Common myeloid progenitor, CD34-positive (primary cell): ENCODE data around the gene CEPT1.

Experiments
- CTCF ChIA-PET: fragments of 350-600 bp; sonication (Branson Sonifier 250); formaldehyde crosslinking; loops from one replicate; lab custom pipeline; 2021; ENCODE audit warnings: antibody characterized with exemption; lab: Charles Lee
- POLR2A ChIA-PET: fragments of 350-600 bp; sonication (Branson Sonifier 250); formaldehyde crosslinking; loops from one replicate; lab custom pipeline; 2021; ENCODE audit warnings: antibody characterized with exemption; lab: Charles Lee
- DNase-seq, 3 donors: peaks; one replicate each; pipeline versions ENCODE4 v3.0.0 to v3.0.0-alpha.2; 2013
- H3K27ac ChIP-seq, 2 experiments: 1 replicate in 1 of 2; 2 replicates in 1 of 2; pipeline ENCODE4 v1.7.0; 2013; ENCODE audit warnings: inconsistent platforms in 2 of 2, low read length in 2 of 2, mild to moderate bottlenecking in 2 of 2, low read depth in 1 of 2, moderate library complexity in 1 of 2; ENCODE audit not compliant: severe bottlenecking in 2 of 2, insufficient read depth in 1 of 2, poor library complexity in 1 of 2
- H3K27me3 ChIP-seq, 5 experiments: replicated peaks in 2 of 5; 1 replicate in 3 of 5; 2 replicates in 2 of 5; pipeline versions ENCODE4 v1.6.1 to v1.7.0; 2013; ENCODE audit warnings: low read length in 4 of 5, mild to moderate bottlenecking in 2 of 5, moderate library complexity in 2 of 5, inconsistent platforms in 1 of 5; ENCODE audit not compliant: insufficient read depth in 5 of 5, control insufficient read depth in 4 of 5
- H3K36me3 ChIP-seq, 4 experiments: 1 replicate in 2 of 4; 2 replicates in 2 of 4; pipeline versions ENCODE4 v1.6.1 to v1.7.0; 2013; ENCODE audit warnings: low read length in 3 of 4, control low read depth in 1 of 4, mild to moderate bottlenecking in 1 of 4; ENCODE audit not compliant: control insufficient read depth in 4 of 4, insufficient read depth in 4 of 4
- H3K4me1 ChIP-seq, 4 experiments: 1 replicate in 3 of 4; 2 replicates in 1 of 4; pipeline versions ENCODE4 v1.6.1 to v1.7.1; 2013; ENCODE audit warnings: low read length in 3 of 4, mild to moderate bottlenecking in 3 of 4, control low read depth in 1 of 4, inconsistent platforms in 1 of 4, moderate library complexity in 1 of 4; ENCODE audit not compliant: control insufficient read depth in 4 of 4, insufficient read depth in 4 of 4; ENCODE audit errors: control extremely low read depth in 1 of 4
- H3K4me3 ChIP-seq, 7 experiments: 1 replicate in 4 of 7; 2 replicates in 3 of 7; pipeline versions ENCODE4 v1.5.1 to v1.7.0; 2013; ENCODE audit warnings: mild to moderate bottlenecking in 7 of 7, low read length in 6 of 7, moderate library complexity in 6 of 7, inconsistent platforms in 2 of 7, low read depth in 2 of 7, control low read depth in 1 of 7; ENCODE audit not compliant: insufficient read depth in 4 of 7, control insufficient read depth in 1 of 7; ENCODE audit errors: extremely low read depth in 1 of 7
- H3K9me3 ChIP-seq, 5 experiments: 1 replicate in 4 of 5; 2 replicates in 1 of 5; pipeline versions ENCODE4 v1.6.1 to v1.7.1; 2013; ENCODE audit warnings: low read length in 4 of 5, mild to moderate bottlenecking in 2 of 5, inconsistent platforms in 1 of 5, low read depth in 1 of 5, moderate library complexity in 1 of 5; ENCODE audit not compliant: control insufficient read depth in 4 of 5, insufficient read depth in 2 of 5; ENCODE audit errors: control extremely low read depth in 1 of 5
- WGBS: methylation state at CpG from one replicate; pipeline ENCODE4 v1.1.5; 2013; ENCODE audit not compliant: insufficient coverage; 5-methylcytosine and 5-hydroxymethylcytosine counted together

Gene CEPT1

DNA sequence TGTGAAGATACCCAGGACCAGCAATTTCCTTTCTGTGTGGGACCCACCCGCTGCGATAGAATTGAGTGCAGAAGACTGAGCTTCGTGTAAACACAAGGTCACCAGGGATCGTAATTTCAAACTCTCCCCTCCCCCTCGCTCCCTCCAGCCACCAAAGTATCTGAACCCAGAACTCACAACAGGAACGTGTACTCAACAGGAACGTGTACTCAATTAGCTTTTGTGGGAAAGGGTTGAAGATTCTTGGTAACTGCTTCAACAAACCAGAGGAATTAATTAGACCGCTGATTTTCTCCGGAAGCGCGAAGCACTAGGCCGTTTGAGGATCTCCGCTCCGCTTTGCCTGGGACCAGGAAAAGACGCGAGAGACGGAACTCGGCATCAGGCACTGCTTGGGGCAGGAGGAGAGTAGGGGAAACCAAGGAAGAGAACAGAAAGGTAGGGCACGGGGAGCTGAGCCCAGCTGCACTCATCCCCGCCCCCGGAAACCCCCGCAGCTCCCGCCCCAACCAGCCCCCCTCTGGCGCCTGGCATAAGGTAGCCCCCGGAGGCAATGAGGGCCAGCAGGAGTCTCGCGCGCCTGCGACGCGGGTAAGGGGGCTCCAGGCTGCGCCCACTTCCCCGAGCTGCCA lies 583 bp upstream of the CEPT1 start:
- DNase-seq: peak in 2 of 3 donors; percentile 65 to 71
- POLR2A ChIA-PET: no interaction called here
- Histone ChIP-seq H3K9me3 (no peaks in the 10 kb centered on the region), H3K4me1 (peaks cover 7 to 33% (median 18%) of the 10 kb centered on the region in 4 experiments), H3K27me3 (no peaks in the 10 kb centered on the region), H3K27ac (peak overlapping the region; percentile 69 to 93), H3K4me3 (peak overlapping the region; percentile 81 to 100 (median 94)), H3K36me3 (peaks cover 0 to 8% (median 2%) of the 10 kb centered on the region in 4 experiments)
- 0% methylated on average over 24 of the region's 33 CpGs for WGBS
- CTCF ChIA-PET: interaction anchor here (0.9 to 1.4 kb wide), 3 partner anchors 52 to 260 kb away, joined by 3 to 4 read pairs (median 3); no protein-coding TSS in a partner anchor

DNA sequence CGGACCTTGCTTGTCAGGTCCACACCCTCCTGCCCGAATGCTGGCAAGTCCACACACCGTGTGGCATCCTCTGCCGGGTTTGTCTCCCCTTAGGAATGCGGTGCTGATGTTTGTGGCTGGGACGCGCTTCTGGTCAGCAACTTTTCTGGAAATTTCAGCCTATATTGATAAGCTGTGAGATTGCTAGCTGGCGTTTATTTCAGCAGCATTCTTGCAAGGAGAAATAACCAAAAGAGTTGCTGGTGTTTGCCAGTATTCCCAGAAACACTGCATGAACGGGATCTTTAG lies 601 bp downstream of the CEPT1 start:
- POLR2A ChIA-PET: no interaction called here
- H3K4me1 ChIP-seq: peaks cover 7 to 28% (median 18%) of the 10 kb centered on the region in 4 experiments
- H3K27ac ChIP-seq: peak overlapping the region; percentile 69 to 93
- 0% methylated on average over 9 of the region's 9 CpGs for WGBS
- peaks cover 0 to 5% (median under 1%) of the 10 kb centered on the region in 4 experiments for H3K36me3 ChIP-seq
- H3K9me3 ChIP-seq: no peaks in the 10 kb centered on the region
- CTCF ChIA-PET: interaction anchor here (1.0 kb wide), 1 partner anchor 51 kb away, joined by 3 read pairs; no protein-coding TSS in a partner anchor
- no peaks in the 10 kb centered on the region for H3K27me3 ChIP-seq
- no peak for DNase-seq
- H3K4me3 ChIP-seq: peak overlapping the region; percentile 81 to 100 (median 94)

DNA sequence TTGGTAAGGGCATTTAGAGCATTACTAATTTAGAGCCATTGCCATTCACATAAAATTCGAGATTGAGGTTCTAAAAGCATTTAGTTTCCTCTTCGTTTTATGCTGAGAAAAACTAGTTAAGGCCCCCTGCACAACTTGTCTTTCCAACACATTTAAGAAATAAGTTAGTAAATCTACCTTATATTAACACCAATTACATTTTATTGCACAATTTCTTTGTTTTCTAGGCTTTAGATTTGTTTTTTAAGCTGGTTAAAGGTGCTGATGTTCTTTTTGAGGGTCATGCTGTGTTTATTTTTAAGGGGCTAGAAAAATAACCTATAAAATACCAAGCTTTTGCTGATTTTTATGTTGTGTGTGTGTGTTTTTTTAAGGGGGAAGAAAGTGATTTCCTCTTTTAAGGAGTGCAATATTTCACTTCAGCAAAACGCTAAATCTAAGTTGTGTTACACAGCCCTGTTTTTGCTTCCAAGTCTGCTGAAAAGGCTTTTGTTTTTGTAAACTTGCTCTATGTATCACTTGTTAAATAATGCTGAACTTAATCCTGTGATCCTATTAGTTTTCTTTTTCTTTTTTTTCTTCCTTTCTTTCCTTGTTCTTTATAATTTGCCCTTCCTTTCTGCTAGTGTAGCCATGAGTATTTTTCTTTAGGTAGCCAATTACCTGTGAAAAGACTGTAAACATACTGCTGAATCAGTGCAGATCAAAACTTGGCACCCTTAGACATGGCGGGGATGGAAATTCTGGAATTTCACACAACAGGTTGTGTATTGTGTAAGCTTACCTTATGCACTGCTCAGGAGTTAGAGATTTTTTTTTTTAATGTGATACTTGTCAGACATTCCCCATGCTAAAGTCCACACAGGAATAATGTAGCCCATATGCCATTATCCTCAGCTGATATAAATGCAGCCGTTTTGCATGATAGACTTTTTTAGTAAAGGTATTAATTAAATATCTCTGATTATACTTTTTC lies 1.5 kb downstream of the CEPT1 start:
- WGBS: no CpG with 5 or more reads among the region's 5 CpGs
- no peaks in the 10 kb centered on the region for H3K9me3 ChIP-seq
- no peaks in the 10 kb centered on the region for H3K27me3 ChIP-seq
- peak overlapping the region in 1 of 2 experiments; percentile 93 for H3K27ac ChIP-seq
- peak in 1 of 3 donors; percentile 15 for DNase-seq
- POLR2A ChIA-PET: no interaction called here
- peaks cover 0 to 9% (median 1%) of the 10 kb centered on the region in 4 experiments for H3K36me3 ChIP-seq
- CTCF ChIA-PET: no interaction called here
- H3K4me3 ChIP-seq: peak overlapping the region in 6 of 7 experiments; percentile 83 to 100 (median 95)
- peaks cover 7 to 28% (median 18%) of the 10 kb centered on the region in 4 experiments for H3K4me1 ChIP-seq

DNA sequence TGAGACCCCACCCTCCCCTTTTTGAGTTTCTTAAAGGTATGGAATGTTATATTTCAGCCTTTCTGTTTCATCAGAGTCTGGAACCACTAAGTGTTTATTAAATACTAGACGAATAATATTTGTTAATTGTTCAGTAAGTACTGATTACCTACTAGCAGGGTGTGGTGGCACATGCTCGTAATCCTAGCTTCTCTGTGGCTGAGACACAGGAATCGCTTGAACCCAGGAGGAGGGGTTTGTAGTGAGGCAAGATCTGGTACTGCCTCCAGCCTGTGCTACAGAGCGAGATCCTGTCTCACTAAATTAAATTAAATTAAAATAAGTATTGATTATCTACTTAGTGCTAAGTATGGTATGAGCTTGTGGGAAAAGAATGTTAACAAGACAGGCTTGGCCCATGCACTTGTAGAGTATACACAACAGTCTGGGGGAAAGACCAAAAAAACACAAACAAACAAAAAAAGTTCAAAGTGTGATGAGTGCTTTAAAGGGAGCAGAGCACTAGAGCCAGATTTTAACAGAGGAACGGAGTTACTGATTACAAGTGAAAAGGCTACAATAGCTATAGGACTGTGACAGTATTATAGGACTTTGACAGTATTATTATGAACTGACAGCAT lies 2.4 kb downstream of the CEPT1 start:
- 100% methylated on average over 2 of the region's 5 CpGs for WGBS
- DNase-seq: no peak
- CTCF ChIA-PET: no interaction called here
- Histone ChIP-seq H3K4me1 (peaks cover 7 to 28% (median 18%) of the 10 kb centered on the region in 4 experiments), H3K9me3 (no peaks in the 10 kb centered on the region), H3K36me3 (peaks cover 0 to 9% (median 3%) of the 10 kb centered on the region in 4 experiments), H3K4me3 (no peak overlapping the region), H3K27ac (peak overlapping the region in 1 of 2 experiments; percentile 25), H3K27me3 (no peaks in the 10 kb centered on the region)
- POLR2A ChIA-PET: no interaction called here

DNA sequence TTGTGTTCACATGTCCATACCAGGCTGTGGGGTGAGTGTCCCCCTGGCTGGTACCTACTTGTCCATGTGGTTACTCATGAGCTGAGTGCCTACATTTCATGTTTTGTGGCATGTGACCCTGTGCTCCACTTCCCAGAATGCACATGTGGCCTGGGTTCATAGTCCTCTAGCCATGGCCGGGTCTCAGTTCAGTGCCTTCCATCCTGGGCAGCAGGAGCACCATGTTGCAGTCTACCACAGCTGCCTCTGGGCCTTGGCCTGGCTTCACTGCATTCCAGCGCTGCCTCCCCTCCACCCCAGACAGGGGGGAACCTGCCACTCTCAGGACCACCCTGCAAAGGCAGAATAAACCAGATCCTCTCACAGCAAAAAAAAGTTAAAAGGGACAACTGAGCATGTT lies 5.5 kb downstream of the CEPT1 start:
- Histone ChIP-seq H3K4me1 (peaks cover 7 to 17% (median 14%) of the 10 kb centered on the region in 4 experiments), H3K27me3 (no peaks in the 10 kb centered on the region), H3K36me3 (peaks cover 8 to 30% (median 20%) of the 10 kb centered on the region in 4 experiments), H3K9me3 (no peaks in the 10 kb centered on the region), H3K4me3 (no peak overlapping the region), H3K27ac (no peak overlapping the region)
- no peak for DNase-seq
- WGBS: 100% methylated on average over 1 of the region's 2 CpGs
- POLR2A ChIA-PET: no interaction called here
- CTCF ChIA-PET: interaction anchor here (1.4 kb wide), 1 partner anchor 10 kb away, joined by 3 read pairs; no protein-coding TSS in a partner anchor

DNA sequence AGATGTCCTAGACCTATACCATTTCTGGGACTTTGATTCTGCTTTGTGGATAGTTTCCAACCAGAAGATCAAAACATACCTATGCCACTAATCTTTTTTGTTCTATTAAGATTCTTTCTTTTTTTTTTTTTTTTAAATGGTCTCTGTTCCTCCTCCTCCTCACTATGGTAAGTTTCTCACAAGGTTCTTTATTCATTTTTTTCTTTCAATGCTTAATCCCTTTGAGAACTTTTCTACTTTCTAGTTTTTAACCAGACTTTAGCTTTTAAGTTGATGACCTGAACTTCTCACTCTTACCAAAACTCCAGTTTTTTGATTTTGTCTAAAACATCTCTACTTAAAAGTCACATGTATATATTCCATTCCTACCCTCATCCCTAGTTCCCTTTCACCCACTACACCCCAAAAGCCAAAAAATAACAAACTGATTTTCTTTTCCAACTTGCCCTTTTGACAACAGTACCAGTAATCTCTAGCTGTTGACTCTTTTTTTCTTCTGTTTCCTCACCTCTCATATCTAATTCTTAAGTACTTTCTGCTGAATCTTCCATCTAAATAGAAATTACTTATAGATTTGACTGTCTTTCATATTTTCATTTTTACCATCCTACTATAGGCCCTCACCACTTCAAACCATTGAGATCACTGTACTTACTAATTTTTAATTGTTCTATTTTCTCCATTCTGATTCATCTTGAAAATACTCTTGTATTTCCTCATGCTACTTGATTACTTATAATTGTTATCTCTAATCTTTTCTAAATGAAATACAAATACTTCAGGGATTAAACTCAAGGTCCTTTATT lies 6.1 kb downstream of the CEPT1 start:
- DNase-seq: no peak
- ChIA-PET POLR2A (no interaction called here), CTCF (no interaction called here)
- H3K36me3 ChIP-seq: peaks cover 8 to 33% (median 21%) of the 10 kb centered on the region in 4 experiments
- H3K4me1 ChIP-seq: peaks cover 6 to 13% (median 8%) of the 10 kb centered on the region in 4 experiments
- no peak overlapping the region for H3K27ac ChIP-seq
- H3K9me3 ChIP-seq: no peaks in the 10 kb centered on the region
- no peaks in the 10 kb centered on the region for H3K27me3 ChIP-seq
- H3K4me3 ChIP-seq: no peak overlapping the region
